Thyroid gland (tissue), 4 donors: Measurements from ENCODE around the gene AFAP1.

ENCODE experiments used
- POLR2A ChIP-seq, 2 donors: fragments of 450-650 bp; IDR thresholded peaks; one replicate each; pipeline ENCODE4 v1.6.1; 2017; ENCODE audit warnings: antibody characterized with exemption in 2 of 2, mild to moderate bottlenecking in 2 of 2, moderate library complexity in 1 of 2
- TF ChIP-seq, protein P1 (sequence below), 6 experiments: fragments of 200-600 bp in 3 of 6; fragments of 450-650 bp in 3 of 6; sonication (generic) in 3 of 6; IDR thresholded peaks; one replicate each; pipeline ENCODE4 v1.5.1; 2016 to 2019; ENCODE audit warnings: antibody characterized with exemption in 6 of 6, mild to moderate bottlenecking in 2 of 6, inconsistent platforms in 1 of 6, moderate library complexity in 1 of 6

DNA sequence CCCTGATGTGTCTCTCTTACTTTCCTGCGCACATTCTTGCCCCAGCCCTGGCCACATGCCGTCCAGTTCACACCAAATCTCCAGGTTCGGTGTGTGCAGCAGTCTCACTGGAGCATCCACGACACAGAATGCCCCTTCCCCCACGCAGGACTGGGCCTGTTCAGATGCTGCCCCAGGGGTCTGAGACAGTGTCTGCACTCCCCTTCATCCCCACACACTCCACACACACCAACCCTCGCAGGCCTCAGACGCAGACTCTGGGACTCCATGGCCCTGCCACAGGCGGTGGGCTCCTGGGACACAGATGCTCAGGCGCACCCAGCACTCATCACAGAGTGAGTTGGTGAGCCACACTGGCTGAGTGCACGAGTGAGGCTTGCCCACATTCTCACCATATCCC lies 83.9 kb downstream of the AFAP1 start:
- TF ChIP-seq, protein P1, sequence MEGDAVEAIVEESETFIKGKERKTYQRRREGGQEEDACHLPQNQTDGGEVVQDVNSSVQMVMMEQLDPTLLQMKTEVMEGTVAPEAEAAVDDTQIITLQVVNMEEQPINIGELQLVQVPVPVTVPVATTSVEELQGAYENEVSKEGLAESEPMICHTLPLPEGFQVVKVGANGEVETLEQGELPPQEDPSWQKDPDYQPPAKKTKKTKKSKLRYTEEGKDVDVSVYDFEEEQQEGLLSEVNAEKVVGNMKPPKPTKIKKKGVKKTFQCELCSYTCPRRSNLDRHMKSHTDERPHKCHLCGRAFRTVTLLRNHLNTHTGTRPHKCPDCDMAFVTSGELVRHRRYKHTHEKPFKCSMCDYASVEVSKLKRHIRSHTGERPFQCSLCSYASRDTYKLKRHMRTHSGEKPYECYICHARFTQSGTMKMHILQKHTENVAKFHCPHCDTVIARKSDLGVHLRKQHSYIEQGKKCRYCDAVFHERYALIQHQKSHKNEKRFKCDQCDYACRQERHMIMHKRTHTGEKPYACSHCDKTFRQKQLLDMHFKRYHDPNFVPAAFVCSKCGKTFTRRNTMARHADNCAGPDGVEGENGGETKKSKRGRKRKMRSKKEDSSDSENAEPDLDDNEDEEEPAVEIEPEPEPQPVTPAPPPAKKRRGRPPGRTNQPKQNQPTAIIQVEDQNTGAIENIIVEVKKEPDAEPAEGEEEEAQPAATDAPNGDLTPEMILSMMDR (IDR thresholded peaks at IDR 0.05), result no peak
- TF ChIP-seq POLR2A (IDR thresholded peaks at IDR 0.05), result no peak
